K562 (cell line): ENCODE data around the gene SV2A. TPM values are rescaled to one million over a fixed set of nuclear protein-coding genes. Genes with fewer than 3 reads are reported as not detected.

Experiments
- ZNF609 ChIP-seq: sonication (generic); formaldehyde crosslinking; IDR thresholded peaks from 2 replicates; pipeline ENCODE4 v1.8.1; 2023; ENCODE audit warnings: missing genetic modification reagents, mild to moderate bottlenecking, borderline replicate concordance
- polyA plus RNA-seq, 8 experiments: library from polyadenylated mRNA; depleted of rRNA in 4 of 8; stranded (reverse) in 5 of 8; unstranded in 3 of 8; fragments of >200 nt; fragmentation: Nextera tagmentation in 2 of 8; fragmentation: Illumina TruSeq in 1 of 8; extraction: Ambion mirVana in 2 of 8; extraction: Trizol in 1 of 8; gene quantifications; 2 replicates each; pipeline versions ENCODE4 v1.2.1 to v1.2.3, GENCODE V29; 2011 to 2014; ENCODE audit warnings: inconsistent platforms in 1 of 8, missing spikeins in 1 of 8
- total RNA-seq, 7 experiments: library from RNA; depleted of rRNA in 6 of 7; stranded (reverse); fragments of >200 nt in 6 of 7; fragmentation: Illumina TruSeq in 2 of 7; extraction: Trizol in 2 of 7; gene quantifications; 2 replicates each; pipeline versions ENCODE4 v1.2.1 to v1.2.3, GENCODE V29; 2011 to 2021; ENCODE audit warnings: low replicate concordance in 1 of 7

Gene SV2A
- total and polyA plus RNA-seq, 9 of the 15 experiments (the other 6 are each of a cell fraction or from before 2014, with no cell fraction given): 0.07 to 0.22 (median 0.11) TPM; not detected in 1

GRCh38 chr1:149888247-149888998 is 29.2 kb downstream of the SV2A start (continued):
- 0 out of 2 replicates have a peak, but pooled peaks have one; percentile 58 for TF ChIP-seq ZNF609 (CRISPR knock-in tag)
